Measurements from ENCODE around the gene ORC3. TPM values are rescaled to one million over a fixed set of nuclear protein-coding genes. Genes with fewer than 3 reads are reported as not detected.
"Not testable (repeated sequence)": the region's sequence is repeated elsewhere in the genome, so short reads cannot be mapped to it uniquely, and the experiment has no call there.

The ORC3 gene
- total RNA-seq, 2 experiments from 2014 or later = 33.8 to 36.1 TPM

DNA sequence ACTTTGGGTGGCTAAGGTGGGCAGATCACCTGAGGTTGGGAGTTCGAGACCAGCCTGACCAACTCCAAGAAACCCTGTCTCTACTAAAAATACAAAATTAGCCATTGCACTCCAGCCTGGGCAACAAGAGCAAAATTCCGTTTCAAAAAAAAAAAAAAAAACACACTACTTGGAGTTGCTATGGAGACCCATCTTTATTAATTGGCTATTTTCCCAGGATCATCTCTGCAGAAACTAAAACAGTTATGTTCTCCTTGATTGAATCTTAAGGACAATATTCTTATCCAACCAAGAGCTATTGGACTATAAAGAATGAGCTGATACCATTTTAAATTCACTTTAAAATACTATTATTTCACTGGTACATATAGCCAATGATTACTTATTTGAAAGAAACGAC lies 97.4 kb downstream of the ORC3 start:
- peaks cover 14% of the 10 kb centered on the region for H3K36me3 Mint-ChIP-seq (ENCODE audit: low read depth)
- intact Hi-C loops (cut with micrococcal nuclease) = no loop called here
- no peak for DNase-seq
- H3K27me3 Mint-ChIP-seq (ENCODE audit: low read depth) = no peaks in the 10 kb centered on the region
- CTCF ChIA-PET = interaction anchor here (0.6 kb wide), 2 partner anchors 20 to 210 kb away, joined by 3 read pairs; no protein-coding TSS in a partner anchor
- H3K4me3 Mint-ChIP-seq = no peak overlapping the region
- H3K9me3 Mint-ChIP-seq = no peaks in the 10 kb centered on the region
- no peak overlapping the region for H3K27ac Mint-ChIP-seq
- peaks cover 65% of the 10 kb centered on the region for H3K4me1 Mint-ChIP-seq (ENCODE audit: low read depth)

DNA sequence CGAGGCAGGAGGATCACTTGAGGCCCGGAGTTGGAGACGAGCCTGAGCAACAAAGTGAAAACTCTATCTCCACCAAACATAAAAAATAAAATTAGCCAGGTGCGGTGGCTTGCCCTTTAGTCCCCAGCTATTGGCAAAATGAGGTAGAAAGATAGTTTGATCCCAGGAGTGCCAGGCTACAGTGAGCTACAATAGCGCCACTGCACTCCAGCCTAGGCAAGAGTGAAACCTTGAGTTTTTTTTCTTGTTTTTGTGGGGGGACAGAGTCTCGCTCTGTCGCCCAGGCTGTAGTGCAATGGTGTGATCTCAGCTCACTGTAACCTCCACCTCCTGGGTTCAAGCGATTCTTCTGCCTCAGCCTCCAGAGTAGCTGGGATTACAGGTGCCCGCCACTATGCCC lies 98.0 kb downstream of the ORC3 start:
- DNase-seq; H3K9me3 Mint-ChIP-seq; H3K27me3 Mint-ChIP-seq (ENCODE audit: low read depth); H3K27ac Mint-ChIP-seq; H3K4me3 Mint-ChIP-seq; intact Hi-C loops (cut with micrococcal nuclease): not testable (repeated sequence)
- H3K4me1 Mint-ChIP-seq (ENCODE audit: low read depth) = peaks cover 66% of the 10 kb centered on the region
- CTCF ChIA-PET = interaction anchor here (0.6 kb wide), 2 partner anchors 21 to 211 kb away, joined by 3 read pairs; no protein-coding TSS in a partner anchor
- peaks cover 13% of the 10 kb centered on the region for H3K36me3 Mint-ChIP-seq (ENCODE audit: low read depth)

DNA sequence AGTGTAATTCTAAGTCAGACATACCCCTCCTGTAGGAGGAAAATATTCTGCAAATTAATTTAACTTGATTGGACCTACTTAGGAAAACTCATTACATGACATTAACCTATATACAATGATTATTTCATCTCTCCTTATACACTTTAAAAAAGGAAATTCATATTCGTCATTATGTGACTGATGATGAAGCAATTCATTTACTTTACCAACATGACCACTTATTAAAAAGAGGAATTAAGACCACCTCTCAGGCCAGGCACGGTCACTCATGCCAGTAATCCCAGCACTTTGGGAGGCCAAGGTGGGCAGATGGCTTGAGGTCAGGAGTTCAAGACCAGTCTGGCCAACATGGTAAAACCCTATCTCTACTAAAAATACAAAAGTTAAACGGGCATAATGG lies 100.5 kb downstream of the ORC3 start:
- Mint-ChIP-seq H3K36me3 (ENCODE audit: low read depth) (peaks cover 14% of the 10 kb centered on the region), H3K4me3 (no peak overlapping the region), H3K9me3 (no peaks in the 10 kb centered on the region), H3K27me3 (ENCODE audit: low read depth) (no peaks in the 10 kb centered on the region), H3K27ac (no peak overlapping the region), H3K4me1 (ENCODE audit: low read depth) (peaks cover 65% of the 10 kb centered on the region)
- CTCF ChIA-PET = no interaction called here
- intact Hi-C loops (cut with micrococcal nuclease) = no loop called here
- no peak for DNase-seq

DNA sequence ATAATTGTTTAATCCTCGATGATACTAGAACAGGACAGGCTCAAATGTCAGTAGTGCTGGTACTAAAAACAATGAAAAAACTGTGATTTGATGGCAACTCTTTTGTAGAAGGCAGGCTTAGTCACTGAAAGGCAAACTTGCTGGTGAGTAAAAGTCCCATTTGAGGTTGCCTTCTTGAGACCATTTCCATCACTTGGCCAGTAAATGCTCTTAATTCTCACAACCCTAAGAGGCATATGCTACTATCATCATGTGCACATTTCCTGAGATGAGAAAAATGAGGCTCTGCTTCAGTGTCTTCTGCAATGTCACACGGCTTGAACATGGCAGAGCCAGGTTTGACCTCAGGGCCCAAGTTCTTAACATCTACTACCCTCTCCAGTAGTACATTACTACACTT lies 102.2 kb downstream of the ORC3 start:
- no peaks in the 10 kb centered on the region for H3K27me3 Mint-ChIP-seq (ENCODE audit: low read depth)
- intact Hi-C loops (cut with micrococcal nuclease) = no loop called here
- peaks cover 69% of the 10 kb centered on the region for H3K4me1 Mint-ChIP-seq (ENCODE audit: low read depth)
- H3K4me3 Mint-ChIP-seq = no peak overlapping the region
- DNase-seq = no peak
- no peaks in the 10 kb centered on the region for H3K9me3 Mint-ChIP-seq
- H3K36me3 Mint-ChIP-seq (ENCODE audit: low read depth) = peaks cover 7% of the 10 kb centered on the region
- H3K27ac Mint-ChIP-seq = no peak overlapping the region
- CTCF ChIA-PET = interaction anchor here (0.8 kb wide), 1 partner anchor 30 kb away, joined by 3 read pairs; no protein-coding TSS in a partner anchor

DNA sequence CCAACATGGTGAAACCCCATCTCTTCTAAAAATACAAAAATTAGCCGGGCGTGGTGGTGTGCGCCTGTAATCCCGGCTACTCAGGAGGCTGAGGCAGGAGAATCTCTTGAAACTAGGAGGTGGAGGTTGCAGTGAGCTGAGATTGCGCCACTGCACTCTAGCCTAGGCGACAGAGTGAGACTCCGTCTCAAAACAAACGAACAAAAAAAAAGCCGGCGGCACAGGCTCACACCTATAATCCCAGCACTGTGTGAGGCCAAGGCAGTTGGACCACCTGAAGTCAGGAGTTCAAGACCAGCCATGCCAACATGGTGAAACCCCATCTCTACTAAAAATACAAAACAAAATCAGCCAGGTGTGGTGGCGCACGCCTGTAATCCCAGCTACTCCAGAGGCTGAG lies 106.9 kb downstream of the ORC3 start:
- H3K27ac Mint-ChIP-seq; DNase-seq; H3K9me3 Mint-ChIP-seq; H3K4me3 Mint-ChIP-seq; intact Hi-C loops (cut with micrococcal nuclease); H3K27me3 Mint-ChIP-seq (ENCODE audit: low read depth): not testable (repeated sequence)
- peaks cover 71% of the 10 kb centered on the region for H3K4me1 Mint-ChIP-seq (ENCODE audit: low read depth)
- H3K36me3 Mint-ChIP-seq (ENCODE audit: low read depth) = peaks cover 15% of the 10 kb centered on the region
- CTCF ChIA-PET = interaction anchor here (0.6 to 1.2 kb wide), 2 partner anchors 111 to 298 kb away, joined by 3 to 4 read pairs; no protein-coding TSS in a partner anchor

DNA sequence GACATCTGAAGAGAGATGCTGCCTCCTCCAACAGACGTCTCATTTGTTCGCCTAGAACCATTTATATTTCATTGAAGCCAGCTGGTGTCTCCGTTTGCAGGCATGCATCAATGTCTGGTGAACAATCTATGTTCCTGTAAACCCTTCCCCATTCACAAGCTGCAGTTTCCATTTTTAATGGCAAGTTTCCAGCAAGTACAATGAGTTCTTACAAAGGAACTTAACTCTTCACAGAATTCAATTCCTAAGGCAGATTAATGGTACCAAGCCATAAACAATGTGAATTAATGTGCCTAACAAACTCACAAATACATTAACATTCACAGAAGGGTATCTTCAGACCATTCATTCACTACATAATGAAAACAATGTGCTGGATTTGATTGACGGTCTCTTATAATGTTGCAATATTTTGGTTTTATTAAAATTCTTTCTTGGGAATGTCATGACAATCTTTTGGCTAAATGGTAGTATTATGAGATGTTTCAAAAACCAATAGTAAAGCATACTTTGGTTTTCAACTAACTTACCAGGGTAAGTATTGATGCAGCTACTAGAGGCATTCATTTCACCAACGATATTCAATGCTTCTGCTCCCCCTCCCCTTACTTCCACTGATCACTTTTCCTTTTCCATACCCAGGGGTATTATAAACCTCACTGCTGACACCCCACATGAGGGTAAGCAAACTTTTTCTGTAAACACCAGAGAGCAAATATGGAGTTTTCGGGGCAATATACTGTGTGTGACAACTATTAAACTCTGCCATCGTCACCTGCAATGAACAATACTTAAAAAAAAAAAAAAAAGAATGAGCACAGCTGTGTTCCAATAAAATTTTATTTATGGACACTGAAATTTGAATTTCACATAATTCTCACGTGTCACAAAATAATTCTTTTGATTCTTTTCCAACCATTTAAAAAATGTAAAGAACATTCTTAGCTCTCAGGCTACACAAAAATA lies 107.9 kb downstream of the ORC3 start:
- peaks cover 15% of the 10 kb centered on the region for H3K36me3 Mint-ChIP-seq (ENCODE audit: low read depth)
- intact Hi-C loops (cut with micrococcal nuclease) = loop anchor here (1.0 kb wide), 2 partner anchors 34 to 45 kb away; no protein-coding TSS in a partner anchor
- no peaks in the 10 kb centered on the region for H3K27me3 Mint-ChIP-seq (ENCODE audit: low read depth)
- CTCF ChIA-PET = interaction anchor here (0.6 to 1.2 kb wide), 6 partner anchors 34 to 1940 kb away, joined by 3 to 6 read pairs (median 4); no protein-coding TSS in a partner anchor
- no peaks in the 10 kb centered on the region for H3K9me3 Mint-ChIP-seq
- H3K4me3 Mint-ChIP-seq = peak overlapping the region; percentile 86
- DNase-seq = no peak
- H3K4me1 Mint-ChIP-seq (ENCODE audit: low read depth) = peaks cover 66% of the 10 kb centered on the region
- peak overlapping the region; percentile 85 for H3K27ac Mint-ChIP-seq

DNA sequence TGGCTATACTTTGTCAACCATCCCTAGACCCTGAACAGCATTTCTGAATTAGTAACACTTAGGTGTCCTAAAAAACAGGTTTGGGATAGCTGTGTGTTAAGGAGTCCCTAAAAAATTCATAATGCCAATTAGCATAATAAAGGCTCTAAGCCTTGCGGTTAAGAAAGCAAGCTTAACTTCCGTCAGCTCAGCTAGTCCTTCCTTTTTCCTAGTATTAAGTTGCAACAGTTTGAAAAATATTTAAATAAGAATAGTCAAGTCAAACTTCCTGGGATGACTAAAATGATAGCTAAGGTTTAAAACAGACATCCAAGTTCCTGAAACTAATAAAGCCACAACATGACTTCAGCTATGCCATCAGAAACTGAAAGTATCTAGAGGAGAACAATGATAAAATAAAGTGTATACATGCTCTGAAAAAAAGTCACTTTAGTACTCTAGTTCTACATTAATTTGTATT lies 108.6 kb downstream of the ORC3 start:
- DNase-seq = no peak
- CTCF ChIA-PET = interaction anchor here (0.6 to 1.0 kb wide), 4 partner anchors 19 to 1201 kb away, joined by 3 to 6 read pairs (median 3); no protein-coding TSS in a partner anchor
- H3K4me1 Mint-ChIP-seq (ENCODE audit: low read depth) = peaks cover 63% of the 10 kb centered on the region
- no peaks in the 10 kb centered on the region for H3K9me3 Mint-ChIP-seq
- H3K36me3 Mint-ChIP-seq (ENCODE audit: low read depth) = peaks cover 15% of the 10 kb centered on the region
- peak overlapping the region; percentile 70 for H3K27ac Mint-ChIP-seq
- H3K27me3 Mint-ChIP-seq (ENCODE audit: low read depth) = no peaks in the 10 kb centered on the region
- peak overlapping the region; percentile 86 for H3K4me3 Mint-ChIP-seq
- intact Hi-C loops (cut with micrococcal nuclease) = loop anchor here (1.0 kb wide), 2 partner anchors 34 to 45 kb away; no protein-coding TSS in a partner anchor

DNA sequence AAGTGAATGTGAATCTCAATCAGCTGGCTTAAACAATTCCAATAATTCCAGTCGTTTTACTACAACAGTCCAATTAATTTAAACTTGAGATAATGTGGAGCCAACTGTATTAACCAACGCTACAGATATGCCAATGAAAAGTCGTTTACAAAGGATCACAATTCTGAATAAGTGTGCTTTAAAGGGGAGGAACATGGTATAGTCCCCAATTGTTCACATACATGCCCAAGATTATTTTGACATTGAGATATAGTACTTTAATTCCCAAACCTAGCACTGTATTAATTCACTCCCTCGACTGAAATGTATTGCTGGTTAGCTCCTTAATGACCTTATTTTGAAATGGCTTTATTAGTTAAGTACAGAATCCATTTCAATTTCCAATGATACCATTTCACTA lies 109.6 kb downstream of the ORC3 start:
- Mint-ChIP-seq H3K27ac (no peak overlapping the region), H3K4me1 (ENCODE audit: low read depth) (peaks cover 53% of the 10 kb centered on the region), H3K36me3 (ENCODE audit: low read depth) (peaks cover 14% of the 10 kb centered on the region), H3K4me3 (peak overlapping the region; percentile 86), H3K27me3 (ENCODE audit: low read depth) (no peaks in the 10 kb centered on the region), H3K9me3 (no peaks in the 10 kb centered on the region)
- DNase-seq = no peak
- intact Hi-C loops (cut with micrococcal nuclease) = no loop called here
- CTCF ChIA-PET = interaction anchor here (0.6 to 1.0 kb wide), 4 partner anchors 20 to 1077 kb away, joined by 3 to 4 read pairs (median 3); no protein-coding TSS in a partner anchor

DNA sequence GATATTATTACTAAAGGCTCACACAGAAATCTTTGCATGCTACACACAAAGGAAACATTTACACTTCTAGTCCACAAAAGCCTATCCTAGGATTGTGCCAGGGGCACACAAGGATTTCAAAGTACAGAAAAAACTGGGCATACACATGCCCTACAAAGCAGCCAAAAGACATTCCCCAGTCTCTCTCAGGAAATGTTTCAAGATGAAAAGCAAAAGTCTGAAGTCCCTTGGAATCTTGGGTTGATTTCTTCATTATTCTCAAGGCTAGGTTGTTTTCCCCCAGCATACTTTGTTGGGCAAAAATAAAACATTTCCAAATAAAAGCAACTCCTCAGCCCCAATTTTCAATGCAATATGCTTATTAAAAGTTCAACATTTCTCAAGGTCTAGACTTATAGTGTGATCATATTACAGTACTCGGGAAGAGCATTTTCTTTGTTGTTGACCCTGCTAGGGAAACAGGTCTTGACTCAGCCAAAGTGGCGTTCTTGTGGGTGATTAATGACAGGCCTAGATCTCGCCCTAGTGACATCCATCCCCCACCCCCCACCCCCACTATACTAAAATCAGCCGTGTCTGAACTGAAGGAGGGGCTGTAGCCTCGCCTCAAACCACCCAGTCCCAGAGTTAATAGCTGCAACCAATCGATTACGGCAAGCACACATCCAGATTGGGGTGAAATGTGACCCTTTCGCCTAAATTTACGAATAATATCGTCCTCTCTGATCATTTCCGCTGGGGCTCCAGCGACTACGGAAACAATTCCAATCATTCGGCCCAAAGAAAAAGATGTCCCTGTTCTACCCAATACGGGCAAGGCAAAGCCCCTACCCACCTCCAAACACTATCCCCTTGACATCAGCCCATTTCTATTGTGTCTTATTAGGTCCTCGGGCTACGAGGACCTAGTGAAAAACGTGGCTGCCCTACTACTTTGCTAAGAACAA lies 110.7 kb downstream of the ORC3 start:
- CTCF ChIA-PET = interaction anchor here (0.6 to 0.7 kb wide), 2 partner anchors 34 to 1058 kb away, joined by 3 to 5 read pairs; no protein-coding TSS in a partner anchor
- H3K4me3 Mint-ChIP-seq = peak overlapping the region; percentile 86
- H3K27ac Mint-ChIP-seq = peak overlapping the region; percentile 89
- H3K27me3 Mint-ChIP-seq (ENCODE audit: low read depth) = no peaks in the 10 kb centered on the region
- H3K4me1 Mint-ChIP-seq (ENCODE audit: low read depth) = peaks cover 52% of the 10 kb centered on the region
- no peaks in the 10 kb centered on the region for H3K9me3 Mint-ChIP-seq
- peaks cover 14% of the 10 kb centered on the region for H3K36me3 Mint-ChIP-seq (ENCODE audit: low read depth)
- peak; percentile 62 for DNase-seq
- intact Hi-C loops (cut with micrococcal nuclease) = loop anchor here (2.0 kb wide), 2 partner anchors 18 to 56 kb away; no protein-coding TSS in a partner anchor

DNA sequence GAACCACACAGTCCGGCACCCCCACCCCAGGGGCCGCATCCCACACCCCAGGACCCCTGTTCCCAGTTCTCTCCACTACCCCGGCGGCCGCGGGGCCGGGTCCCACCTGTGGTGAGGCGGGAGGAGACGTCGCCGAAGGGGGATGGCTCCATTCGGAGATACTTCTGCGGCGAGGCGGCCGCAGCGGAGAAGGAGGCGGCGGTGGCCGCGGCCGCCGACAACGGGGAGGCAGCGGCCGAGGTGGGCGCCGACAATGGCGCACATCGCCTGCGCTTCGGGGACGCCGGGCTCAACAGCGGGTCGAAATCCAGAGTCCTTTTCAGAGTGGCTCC lies 111.4 kb downstream of the ORC3 start:
- CTCF ChIA-PET = no interaction called here
- no peak for DNase-seq
- no peaks in the 10 kb centered on the region for H3K27me3 Mint-ChIP-seq (ENCODE audit: low read depth)
- peak overlapping the region; percentile 89 for H3K27ac Mint-ChIP-seq
- peaks cover 45% of the 10 kb centered on the region for H3K4me1 Mint-ChIP-seq (ENCODE audit: low read depth)
- peaks cover 14% of the 10 kb centered on the region for H3K36me3 Mint-ChIP-seq (ENCODE audit: low read depth)
- no peaks in the 10 kb centered on the region for H3K9me3 Mint-ChIP-seq
- intact Hi-C loops (cut with micrococcal nuclease) = loop anchor here (2.0 kb wide), 2 partner anchors 19 to 57 kb away; no protein-coding TSS in a partner anchor
- peak overlapping the region; percentile 86 for H3K4me3 Mint-ChIP-seq

DNA sequence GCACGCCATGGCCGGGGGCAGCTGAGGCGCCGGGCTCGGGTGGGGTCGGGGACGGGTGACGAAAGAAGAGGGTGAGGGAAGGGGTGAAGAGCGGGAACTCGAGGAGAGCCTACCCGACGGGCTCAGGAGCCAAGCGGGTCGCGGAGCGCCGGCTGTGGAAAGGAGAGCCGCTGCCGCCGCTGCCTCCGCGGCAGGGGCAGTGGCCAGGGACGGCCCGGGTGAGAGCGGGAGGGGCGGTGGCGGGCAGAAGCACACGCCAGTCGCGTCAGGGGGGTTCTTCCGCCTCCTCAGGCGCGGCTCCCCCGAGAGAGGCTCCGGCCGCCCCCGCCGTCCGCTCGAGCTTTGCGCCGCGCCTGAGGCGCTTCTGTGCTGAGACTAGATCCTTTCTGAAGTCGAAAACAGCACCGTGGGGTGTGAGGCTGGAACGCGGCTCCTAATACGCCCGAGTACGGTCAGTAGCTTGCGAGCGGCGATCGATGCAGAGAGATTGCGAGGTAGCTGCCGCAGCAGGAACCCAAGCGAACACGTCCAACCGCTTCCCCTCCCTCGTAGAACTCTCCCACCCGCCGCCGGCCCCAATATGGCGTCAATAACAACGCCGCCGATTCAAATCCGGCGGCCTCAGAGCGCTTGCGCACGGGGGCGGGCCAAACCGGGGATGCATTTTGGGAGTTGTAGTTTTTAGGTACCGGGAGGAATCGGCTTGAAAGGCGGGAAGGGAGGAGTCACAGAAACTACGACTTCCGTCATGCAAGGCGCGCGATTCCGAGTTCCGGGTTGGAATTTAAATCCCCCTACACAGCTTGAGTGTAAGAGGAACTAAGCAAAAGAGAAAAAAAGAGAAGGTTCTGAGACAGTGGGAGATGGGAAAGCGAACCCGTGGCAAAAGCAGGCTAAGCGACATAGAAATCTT lies 112.0 kb downstream of the ORC3 start, which contains the start of gene AKIRIN2:
TSS of gene AKIRIN2 (minus strand) at position 558 of the 913 bp plus-strand sequence. CDS start at position 9, 549 bp downstream.
- Mint-ChIP-seq H3K4me1 (ENCODE audit: low read depth) (peaks cover 42% of the 10 kb centered on the region), H3K9me3 (no peaks in the 10 kb centered on the region), H3K36me3 (ENCODE audit: low read depth) (peaks cover 14% of the 10 kb centered on the region), H3K27ac (peak within 1 kb of the TSS; percentile 89), H3K4me3 (peak within 1 kb of the TSS; percentile 86), H3K27me3 (ENCODE audit: low read depth) (no peaks in the 10 kb centered on the region)
- DNase-seq = peak; percentile 97
- CTCF ChIA-PET = interaction anchor here (1.4 kb wide), 1 partner anchor 17 kb away, joined by 3 read pairs; no protein-coding TSS in a partner anchor
- intact Hi-C loops (cut with micrococcal nuclease) = loop anchor here (1.0 to 2.0 kb wide), 12 partner anchors 19 to 1379 kb away; partner anchors contain the start of genes ORC3, PNRC1, RNGTT and SLC35A1

Data from activated naive CD4-positive, alpha-beta T cell treated with anti-CD3 and anti-CD28 coated beads for 36 hours (primary cell).